ENCODE results near the gene RTEL1.

RTEL1 gene

DNA sequence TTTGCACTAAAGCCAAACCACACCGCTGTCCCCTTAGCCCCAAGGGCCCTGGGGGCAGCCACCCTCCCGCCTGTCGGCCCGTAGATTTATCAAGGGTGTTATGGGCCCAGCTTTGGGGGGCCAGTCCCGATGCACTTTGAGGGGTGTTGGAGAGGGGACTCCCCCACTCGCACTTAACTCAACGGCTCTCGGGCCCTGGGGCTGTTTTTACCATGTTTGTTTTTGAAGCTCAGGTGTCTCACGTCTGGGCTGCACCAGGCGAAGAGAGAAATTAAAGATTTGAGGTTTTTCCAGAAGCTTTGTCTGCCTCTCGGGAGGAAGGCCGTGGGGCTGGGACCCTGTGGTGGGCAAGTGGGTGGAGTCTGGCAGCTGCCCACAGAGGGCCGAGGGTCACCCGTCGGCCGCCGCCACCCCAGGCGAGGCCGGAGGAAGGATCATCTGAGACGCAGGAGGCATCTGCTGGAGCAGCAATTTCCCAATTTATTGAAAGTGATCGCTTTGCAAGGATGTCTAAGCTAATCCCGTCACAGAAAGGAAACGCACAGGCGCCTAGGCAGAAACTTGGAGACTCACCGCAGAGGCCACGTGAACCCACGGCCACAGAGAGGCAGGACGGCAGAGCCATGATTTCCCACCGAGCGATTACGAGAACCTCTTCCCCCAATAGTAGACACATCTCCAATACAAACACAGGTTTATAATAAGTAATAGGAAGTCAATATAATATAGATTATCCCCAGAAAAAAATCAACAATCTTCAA, 85.3 kb downstream of the RTEL1 start:
- DNase-seq = no peak

- DNase-seq = no peak
Measured at GRCh38 chr20:63744158-63744557, 86.0 kb downstream of the RTEL1 start.

DNA sequence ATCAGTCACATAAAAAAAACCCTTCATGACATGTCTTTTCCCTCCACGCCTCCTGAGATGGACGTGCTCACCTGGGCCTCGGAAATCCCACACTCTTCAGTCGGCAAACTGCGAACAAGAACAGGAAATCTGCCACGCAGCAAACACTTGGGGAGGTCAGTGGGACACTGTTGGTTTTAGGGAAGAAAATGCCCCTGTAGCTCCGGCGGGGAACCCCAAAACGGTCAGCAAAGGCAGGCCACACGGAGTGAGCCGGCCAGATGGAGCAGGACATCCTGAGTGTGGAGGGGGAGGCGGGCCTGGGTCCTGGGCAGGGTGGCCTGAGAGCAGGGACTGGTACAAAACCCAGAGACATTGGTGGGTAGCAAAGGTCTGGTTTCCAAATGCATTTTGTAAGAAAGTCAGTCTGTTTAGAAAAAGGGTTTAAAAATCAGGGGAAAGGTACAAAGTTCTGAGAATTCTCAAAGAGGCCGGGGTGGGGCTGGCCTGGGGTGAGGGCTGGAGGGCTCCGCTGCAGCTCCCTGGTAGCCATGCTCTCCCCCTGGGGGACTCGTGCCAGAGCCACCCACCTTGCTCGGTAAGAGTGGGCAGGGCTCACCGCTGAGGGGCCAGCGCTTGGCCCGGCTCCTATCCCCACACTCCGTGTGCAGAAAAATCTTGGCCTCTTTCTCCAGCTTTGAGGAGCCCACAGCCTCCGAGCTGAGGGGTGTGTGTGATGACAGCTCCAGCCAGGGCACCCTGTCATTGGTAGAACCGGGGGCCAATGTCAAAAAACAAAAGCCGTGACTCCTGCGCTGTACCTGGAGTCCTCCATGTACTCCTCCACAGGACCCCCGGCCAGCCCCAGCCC, 86.7 kb downstream of the RTEL1 start:
- DNase-seq = no peak

- DNase-seq = no peak
Measured at GRCh38 chr20:63745424-63745805, 87.3 kb downstream of the RTEL1 start.
